Neutrophil (primary cell): Measurements from ENCODE around the gene NLRP6.
A peak's percentile ranks its signal among the peaks of the same experiment; 100 is the strongest.

Experiments used
- H3K27ac ChIP-seq: fragments of 200-600 bp; sonication (generic); 2 replicates; pipeline ENCODE4 v1.5.1; 2016; ENCODE audit warnings: mild to moderate bottlenecking, moderate library complexity
- H3K27me3 ChIP-seq: fragments of 200-600 bp; sonication (generic); 2 replicates; pipeline ENCODE4 v1.6.0; 2016; ENCODE audit warnings: mild to moderate bottlenecking
- H3K36me3 ChIP-seq: fragments of 200-600 bp; sonication (generic); 2 replicates; pipeline ENCODE4 v1.5.1; 2017
- H3K4me1 ChIP-seq, 2 experiments: fragments of 200-600 bp in 1 of 2; sonication (generic) in 1 of 2; 1 replicate in 1 of 2; 2 replicates in 1 of 2; pipeline versions ENCODE4 v1.5.1 to v1.6.1; 2013 to 2016; ENCODE audit warnings: low read depth in 1 of 2, low read length in 1 of 2, mild to moderate bottlenecking in 1 of 2, moderate library complexity in 1 of 2; ENCODE audit not compliant: control insufficient read depth in 1 of 2, insufficient read depth in 1 of 2
- H3K4me3 ChIP-seq, 2 experiments: fragments of 200-600 bp in 1 of 2; sonication (generic) in 1 of 2; 1 replicate in 1 of 2; 2 replicates in 1 of 2; pipeline ENCODE4 v1.5.1; 2013 to 2016; ENCODE audit warnings: low read depth in 1 of 2, low read length in 1 of 2, mild to moderate bottlenecking in 1 of 2, moderate library complexity in 1 of 2
- H3K9me3 ChIP-seq: fragments of 200-600 bp; sonication (generic); 2 replicates; pipeline ENCODE4 v1.5.1; 2016
- CTCF ChIP-seq: fragments of 200-600 bp; sonication (generic); IDR thresholded peaks from 2 replicates; pipeline ENCODE4 v1.5.1; 2016; ENCODE audit warnings: antibody characterized with exemption

Gene NLRP6

DNA sequence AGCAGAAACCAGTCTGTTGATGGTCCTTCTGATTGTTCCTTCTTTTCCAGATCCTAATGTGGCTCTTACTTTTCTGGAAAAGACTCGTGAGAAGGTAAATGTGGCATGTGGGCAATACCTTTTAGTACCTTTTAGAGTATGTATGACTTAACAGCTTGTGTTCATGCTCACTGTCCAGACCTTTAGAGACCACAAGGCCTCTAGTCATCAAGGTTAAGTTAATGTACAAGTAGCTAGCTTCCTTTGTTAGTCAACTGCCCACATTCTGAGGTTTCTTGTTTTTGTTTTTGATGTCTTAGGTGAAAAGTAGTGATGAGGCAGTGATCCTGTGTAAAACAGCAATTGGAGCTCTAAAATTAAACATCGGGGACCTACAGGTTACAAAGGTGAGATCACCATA is 33.8 kb upstream of the NLRP6 start:
- no peaks in the 10 kb centered on the region for H3K4me1 ChIP-seq
- no peak overlapping the region for H3K4me3 ChIP-seq
- no peak for TF ChIP-seq CTCF
- no peaks in the 10 kb centered on the region for H3K27me3 ChIP-seq
- peaks cover 93% of the 10 kb centered on the region for H3K36me3 ChIP-seq
- no peaks in the 10 kb centered on the region for H3K9me3 ChIP-seq
- H3K27ac ChIP-seq = no peak overlapping the region

DNA sequence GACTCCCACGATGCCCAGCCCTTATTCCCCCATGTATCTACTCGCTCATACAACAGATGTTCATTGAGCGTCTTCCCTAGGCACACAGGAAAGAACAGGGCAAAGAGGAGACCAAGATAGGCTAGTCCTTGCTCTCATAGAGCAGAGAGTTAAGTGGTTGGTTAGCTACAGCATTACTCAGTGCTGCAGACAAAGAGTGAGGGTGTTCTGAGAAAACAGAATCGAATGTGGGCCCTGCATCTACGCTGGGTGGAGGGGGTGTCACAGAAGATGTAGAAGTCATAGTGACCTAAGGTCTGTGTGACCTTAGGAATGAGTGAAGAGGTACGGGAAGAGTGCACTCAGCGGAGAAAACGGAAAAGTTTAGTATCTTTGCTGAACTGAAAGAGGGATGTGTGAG is 29.1 kb upstream of the NLRP6 start:
- Histone ChIP-seq H3K27me3 (no peaks in the 10 kb centered on the region), H3K36me3 (peaks cover 95% of the 10 kb centered on the region)

DNA sequence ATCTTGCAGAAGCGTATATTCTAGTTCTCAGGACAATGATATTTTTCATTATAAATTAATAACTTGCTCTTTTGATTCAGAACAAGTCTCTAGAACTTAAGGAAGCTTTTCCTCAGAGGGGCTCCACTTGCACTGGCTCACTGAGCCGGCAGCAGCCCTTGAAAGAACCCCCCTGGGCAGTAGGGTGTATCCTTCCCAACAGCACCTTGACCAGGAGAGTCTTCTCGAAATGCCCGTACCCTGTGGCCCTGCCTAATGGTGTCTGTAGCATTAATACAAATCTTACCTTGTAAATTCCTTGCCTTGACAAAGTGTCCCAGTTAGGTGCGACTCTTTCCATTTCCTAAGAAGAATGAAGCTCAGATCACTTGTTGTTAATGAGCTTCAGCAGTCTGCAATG is 27.9 kb upstream of the NLRP6 start:
- TF ChIP-seq CTCF = no peak
- no peaks in the 10 kb centered on the region for H3K27me3 ChIP-seq
- H3K27ac ChIP-seq = peak overlapping the region; percentile 53
- H3K9me3 ChIP-seq = no peaks in the 10 kb centered on the region
- no peak overlapping the region for H3K4me3 ChIP-seq
- peaks cover 83% of the 10 kb centered on the region for H3K36me3 ChIP-seq
- peaks cover 0 to 6% of the 10 kb centered on the region in 2 experiments for H3K4me1 ChIP-seq

More for the DNA sequence above, 29.1 kb upstream of the NLRP6 start:
- TF ChIP-seq CTCF = no peak
- no peak overlapping the region for H3K4me3 ChIP-seq
- H3K9me3 ChIP-seq = no peaks in the 10 kb centered on the region
- H3K27ac ChIP-seq = no peak overlapping the region
- H3K4me1 ChIP-seq = peaks cover 0 to 6% of the 10 kb centered on the region in 2 experiments

GRCh38 chr11:250740-251299 is 27.4 kb upstream of the NLRP6 start:
- Histone ChIP-seq H3K4me1 (peaks cover 0 to 6% of the 10 kb centered on the region in 2 experiments), H3K9me3 (no peaks in the 10 kb centered on the region), H3K36me3 (peaks cover 78% of the 10 kb centered on the region), H3K27me3 (no peaks in the 10 kb centered on the region), H3K4me3 (no peak overlapping the region), H3K27ac (peak overlapping the region; percentile 53)
- peak; percentile 84 for TF ChIP-seq CTCF

GRCh38 chr11:251550-251949 is 26.7 kb upstream of the NLRP6 start:
- no peak overlapping the region for H3K4me3 ChIP-seq
- no peaks in the 10 kb centered on the region for H3K27me3 ChIP-seq
- peaks cover 70% of the 10 kb centered on the region for H3K36me3 ChIP-seq
- peak overlapping the region; percentile 12 for H3K27ac ChIP-seq
- H3K9me3 ChIP-seq = no peaks in the 10 kb centered on the region
- peaks cover 0 to 6% of the 10 kb centered on the region in 2 experiments for H3K4me1 ChIP-seq
- TF ChIP-seq CTCF = no peak

DNA sequence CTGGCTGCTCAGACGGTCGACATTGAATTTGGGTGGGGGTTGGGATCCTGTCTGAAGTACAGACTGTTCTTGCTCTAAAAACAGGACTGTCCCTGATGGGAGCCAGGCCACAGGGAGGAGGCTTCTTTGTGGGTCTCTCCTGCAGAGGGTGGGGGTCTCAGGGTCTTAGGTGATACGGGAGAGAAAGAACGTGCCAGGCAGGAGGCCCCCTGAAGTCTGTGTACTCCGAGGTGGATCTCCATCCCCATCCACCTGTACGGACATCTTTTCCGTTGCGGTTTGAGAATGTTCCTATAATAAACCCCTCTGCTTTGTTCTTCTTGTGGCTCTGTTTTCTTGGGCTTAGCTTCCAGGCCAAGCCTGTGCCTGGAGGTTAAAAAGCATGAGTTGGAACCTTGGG is 25.5 kb upstream of the NLRP6 start:
- H3K4me1 ChIP-seq = peaks cover 0 to 6% of the 10 kb centered on the region in 2 experiments
- H3K36me3 ChIP-seq = peaks cover 59% of the 10 kb centered on the region
- no peaks in the 10 kb centered on the region for H3K27me3 ChIP-seq
- H3K4me3 ChIP-seq = no peak overlapping the region
- H3K27ac ChIP-seq = no peak overlapping the region
- H3K9me3 ChIP-seq = no peaks in the 10 kb centered on the region
- no peak for TF ChIP-seq CTCF
